GM20431 (cell line): ENCODE results near the gene ACTR8.

ENCODE experiments used
- in situ Hi-C: fragments of 300-500 bp; cut with MseI, MboI; formaldehyde crosslinking; loops from one replicate; pipeline ENCODE4 v1.15.0; 2020; ENCODE audit warnings: low sequenced_read_pairs; ENCODE audit not compliant: unreplicated experiment

Gene ACTR8

DNA sequence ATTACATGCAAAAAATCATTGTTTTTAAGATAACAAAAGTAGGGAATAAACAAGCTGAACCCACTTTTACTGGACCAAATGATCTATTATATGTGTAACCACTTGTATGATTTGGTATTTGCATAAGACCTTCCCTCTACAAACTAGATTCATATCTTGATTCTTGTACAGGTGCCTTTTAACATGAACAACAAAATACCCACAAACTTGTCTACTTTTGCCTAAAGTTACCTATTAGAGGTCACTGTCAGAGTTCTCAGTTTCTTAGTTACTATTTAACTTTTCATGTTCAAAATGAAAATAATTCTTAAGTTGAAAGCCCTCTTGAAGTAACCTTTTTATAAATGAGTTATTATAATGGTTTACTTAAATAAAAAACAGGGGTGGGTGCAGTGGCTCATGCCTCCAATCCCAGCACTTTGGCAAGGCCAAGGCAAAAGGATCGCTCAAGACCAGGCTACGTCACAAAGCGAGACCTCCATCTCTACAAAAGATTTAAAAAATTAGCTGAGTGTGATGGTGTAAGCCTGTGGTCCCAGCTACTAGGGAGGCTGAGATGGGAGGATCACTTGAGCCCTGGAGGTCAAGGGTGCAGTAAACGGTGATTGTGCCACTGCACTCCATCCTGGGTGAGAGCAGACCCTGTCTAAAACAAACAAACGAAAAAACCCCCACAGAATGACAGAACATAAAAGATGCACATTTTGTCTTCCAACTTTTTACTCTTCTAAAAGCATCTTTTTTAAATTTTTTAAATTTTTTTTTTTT lies 16.0 kb downstream of the ACTR8 start:
- in situ Hi-C loops, result no loop called here

DNA sequence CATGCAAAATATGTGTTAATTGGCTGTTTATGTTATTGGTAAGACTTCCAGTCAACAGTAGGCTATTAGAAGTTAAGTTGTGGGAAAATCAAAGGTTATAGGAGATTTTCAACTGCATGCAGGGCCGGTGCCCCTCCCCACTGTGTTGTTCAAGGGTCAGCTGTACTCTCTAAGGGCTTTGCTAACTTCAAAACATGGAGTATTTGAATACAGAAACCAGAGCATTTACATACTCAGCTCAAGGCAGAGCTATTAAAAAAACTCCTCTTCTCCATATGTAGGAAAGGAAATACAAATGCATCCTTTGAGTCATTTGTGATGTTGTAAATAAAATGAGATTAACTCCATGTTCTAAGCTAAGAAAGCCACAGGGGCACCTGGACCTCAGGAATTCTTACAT lies 18.8 kb downstream of the ACTR8 start:
- in situ Hi-C loops, result no loop called here

DNA sequence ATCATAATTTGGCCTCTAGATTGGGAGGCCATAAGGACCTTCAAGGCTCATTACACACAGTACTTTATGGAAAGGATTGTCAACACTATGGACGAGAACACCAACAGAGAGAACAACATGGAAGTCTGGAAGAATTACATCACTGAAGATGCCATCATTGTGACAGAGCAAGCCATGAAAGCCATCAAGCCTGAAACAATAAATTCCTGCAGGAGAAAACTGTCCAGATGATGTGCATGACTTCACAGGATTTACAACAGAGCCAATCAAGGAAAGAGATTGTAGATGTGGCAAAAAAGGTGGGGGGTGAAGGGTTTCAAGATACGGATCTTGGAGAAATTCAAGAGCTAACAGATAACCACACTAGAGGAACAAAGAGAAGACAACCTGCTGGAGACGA lies 19.7 kb downstream of the ACTR8 start:
- in situ Hi-C loops, result no loop called here

DNA sequence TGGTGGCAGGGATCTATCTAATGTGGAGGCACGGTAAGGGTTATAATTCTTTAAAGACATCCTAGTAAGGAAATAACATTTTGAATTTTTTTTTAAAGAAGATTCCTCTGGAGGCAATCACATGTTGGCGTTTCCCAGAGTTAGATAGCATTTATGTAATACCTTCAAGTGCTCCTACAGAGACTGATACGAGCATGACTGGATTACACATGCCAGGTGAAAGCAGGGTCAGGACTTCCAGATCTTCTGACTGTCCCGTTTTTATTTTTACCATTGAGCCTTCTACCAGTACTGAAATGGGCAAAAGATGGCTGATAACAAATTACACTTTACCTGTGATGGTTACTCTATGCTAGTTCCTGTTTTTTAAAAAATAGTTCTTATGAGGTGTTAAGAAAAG lies 21.8 kb downstream of the ACTR8 start:
- in situ Hi-C loops, result no loop called here

DNA sequence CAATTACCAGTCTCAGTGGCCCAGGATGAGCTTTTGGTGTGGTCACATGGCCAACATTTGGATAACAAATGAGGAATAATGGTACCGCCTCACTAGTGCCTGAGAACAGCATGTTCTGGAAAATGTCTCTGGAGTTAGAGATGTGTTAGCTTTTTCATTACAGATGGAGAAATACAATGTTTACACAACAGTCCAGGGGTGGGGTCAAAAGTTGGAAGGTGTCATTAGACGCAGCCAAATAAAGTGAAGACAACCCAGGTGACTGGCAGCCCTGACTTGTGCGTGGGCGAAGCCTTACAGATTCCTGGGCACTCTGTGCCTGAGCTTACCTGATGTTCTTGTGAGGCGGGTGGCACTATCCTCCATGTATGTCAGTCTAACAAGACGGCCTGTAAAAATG lies 22.8 kb downstream of the ACTR8 start:
- in situ Hi-C loops, result no loop called here

DNA sequence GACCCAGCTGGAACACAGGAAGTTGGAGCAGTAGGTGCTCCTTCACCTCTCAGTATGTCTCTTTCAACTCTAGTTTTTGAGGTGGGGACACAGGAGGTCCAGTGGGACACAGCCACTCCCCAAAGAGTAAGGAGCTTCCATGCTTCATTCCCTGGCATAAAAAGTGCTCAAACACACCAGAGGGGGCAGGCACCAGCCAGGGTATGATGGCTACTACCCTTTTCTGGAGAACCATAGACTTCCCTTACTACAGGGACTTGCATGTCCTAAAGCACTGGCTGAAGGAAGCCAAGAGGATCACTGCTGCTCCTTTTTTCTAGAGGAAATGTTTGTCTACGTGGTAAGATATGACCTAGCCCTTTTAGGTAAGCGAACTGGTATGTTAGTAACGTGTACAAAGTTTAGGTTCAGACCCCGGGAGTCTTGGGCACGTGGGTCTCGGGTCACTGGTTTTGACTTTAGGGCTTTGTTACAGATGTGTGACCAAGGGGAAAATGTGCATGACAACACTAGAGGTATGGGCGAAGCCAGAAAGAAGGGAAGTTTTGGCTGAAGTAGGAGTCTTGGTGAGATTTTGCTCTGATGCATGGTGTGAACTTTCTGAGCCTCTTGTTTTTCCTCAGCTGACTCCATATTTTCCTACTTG lies 23.7 kb downstream of the ACTR8 start:
- in situ Hi-C loops, result no loop called here

DNA sequence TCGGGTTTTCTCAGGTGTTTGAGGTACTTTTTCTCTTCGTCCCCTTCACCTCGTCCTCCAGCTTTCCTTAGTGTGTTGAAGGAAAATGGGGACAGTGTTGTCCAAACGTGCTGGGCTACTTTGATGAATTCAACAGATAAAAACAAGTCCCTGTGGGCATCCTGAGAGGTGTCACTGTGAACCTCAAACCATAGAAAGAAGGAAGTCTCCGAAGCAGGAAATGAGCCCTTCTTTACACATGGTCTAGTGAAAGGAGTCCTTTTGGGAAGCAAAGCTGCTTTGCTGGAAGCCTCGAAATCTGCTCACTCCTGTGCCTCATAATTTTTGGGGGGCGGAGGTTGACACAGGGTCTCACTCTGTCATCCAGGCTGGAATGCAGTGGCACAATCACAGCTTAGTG lies 25.0 kb downstream of the ACTR8 start:
- in situ Hi-C loops, result no loop called here

DNA sequence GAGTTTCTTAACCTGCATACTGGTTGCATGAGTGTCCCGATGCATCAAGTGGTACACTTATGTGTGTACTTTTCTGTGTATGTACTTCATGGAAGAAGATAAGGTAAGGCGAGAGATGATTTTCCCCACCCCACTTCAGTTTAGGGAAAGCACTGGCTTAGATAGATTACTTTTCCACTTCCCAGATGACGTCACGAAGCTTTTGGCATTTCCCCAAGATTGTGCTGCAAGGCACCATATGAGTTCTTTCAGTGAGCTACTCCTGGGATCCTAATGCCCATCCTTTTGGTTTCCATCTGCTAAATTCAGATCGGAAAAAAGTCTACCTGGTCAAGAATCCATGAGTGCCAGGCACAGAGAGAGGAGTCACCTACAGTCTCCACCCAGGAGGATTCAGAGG lies 31.1 kb downstream of the ACTR8 start:
- in situ Hi-C loops, result no loop called here

DNA sequence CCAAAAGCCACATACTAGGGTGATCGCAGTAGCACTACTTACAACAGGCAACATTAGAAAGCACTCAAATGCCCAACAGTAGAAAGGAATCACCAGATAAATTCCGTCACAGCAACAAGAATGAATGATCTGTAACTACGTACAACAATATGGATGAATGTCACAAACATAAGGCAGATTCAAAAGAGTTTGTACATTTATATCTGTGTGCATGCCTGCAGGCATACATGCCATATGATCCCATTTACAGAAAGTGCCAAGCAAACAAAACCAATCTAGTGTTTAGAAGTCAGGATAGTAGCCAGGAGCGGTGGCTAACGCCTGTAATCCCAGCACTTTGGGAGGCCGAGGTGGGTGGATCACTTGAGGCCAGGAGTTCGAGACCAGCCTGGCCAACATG lies 32.0 kb downstream of the ACTR8 start:
- in situ Hi-C loops, result no loop called here

DNA sequence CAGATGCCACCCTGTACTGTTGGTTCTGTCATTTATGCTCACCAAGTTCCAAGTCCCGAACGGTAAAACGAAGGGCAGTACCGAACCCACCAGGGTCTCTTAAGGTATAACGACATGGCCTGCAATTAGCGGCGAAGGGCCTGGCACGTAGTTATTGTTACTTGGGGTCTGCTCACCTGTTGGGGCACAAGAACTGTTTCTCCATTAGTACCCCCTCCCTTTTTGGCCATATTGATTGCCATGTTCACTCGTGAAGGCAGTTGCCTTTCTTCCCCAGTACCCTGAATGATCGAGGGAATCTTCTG lies 35.1 kb downstream of the ACTR8 start:
- in situ Hi-C loops, result no loop called here

DNA sequence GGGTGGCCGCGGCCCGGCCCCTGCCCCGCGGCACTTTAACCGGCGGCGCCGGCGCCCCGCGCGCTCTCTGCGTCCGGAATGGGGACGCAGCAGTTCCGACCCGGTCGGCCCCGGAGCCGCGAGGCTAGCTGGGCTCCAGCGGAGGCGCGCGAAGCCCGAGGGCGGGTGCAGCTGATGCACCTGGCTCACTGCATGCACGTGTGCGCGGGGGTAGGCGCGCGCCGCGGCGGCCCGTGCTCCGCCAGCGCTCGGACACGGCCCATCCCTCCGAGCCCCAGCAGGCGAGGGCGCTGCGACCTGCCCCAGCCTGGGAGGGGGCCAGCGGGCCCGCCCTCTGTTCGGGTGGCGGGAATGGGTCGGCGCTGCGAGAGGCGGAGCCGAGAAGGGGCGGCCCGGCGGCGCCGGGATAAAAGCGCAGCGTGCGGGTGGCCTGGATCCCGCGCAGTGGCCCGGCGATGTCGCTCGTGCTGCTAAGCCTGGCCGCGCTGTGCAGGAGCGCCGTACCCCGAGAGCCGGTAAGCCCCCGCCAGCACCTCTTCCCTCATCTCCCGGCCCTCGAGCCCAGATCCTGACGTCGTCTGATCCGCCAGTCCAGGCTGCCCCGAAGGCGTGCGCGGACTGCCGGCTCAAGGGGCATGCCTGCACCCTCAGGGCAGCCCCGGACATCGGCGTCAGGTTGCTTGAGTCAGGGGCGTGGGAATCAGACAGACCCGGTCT lies 35.7 kb downstream of the ACTR8 start, which contains the start of the genes CHDH and IL17RB:
Gene CHDH (minus strand): TSS at position 286 of the 717 bp plus-strand sequence. CDS start 22,411 bp downstream, outside the sequence.
Gene IL17RB (plus strand): TSS at position 435 of the 717 bp plus-strand sequence. CDS start 21 bp downstream, at position 456.
- in situ Hi-C loops, result no loop called here

DNA sequence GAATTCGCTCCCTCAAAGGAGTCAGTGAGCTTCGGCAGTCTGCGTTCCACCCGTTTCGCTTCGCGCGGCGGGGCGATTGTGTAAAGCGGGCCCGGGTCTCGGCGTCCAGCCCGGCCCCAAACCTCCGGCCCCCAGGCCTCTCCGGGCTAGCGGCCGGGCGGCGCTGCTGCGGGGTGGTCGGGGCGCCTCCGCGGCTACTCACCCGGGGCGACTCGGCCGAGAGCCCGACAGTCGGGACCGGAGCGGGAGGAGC lies 36.1 kb downstream of the ACTR8 start:
- in situ Hi-C loops, result no loop called here

DNA sequence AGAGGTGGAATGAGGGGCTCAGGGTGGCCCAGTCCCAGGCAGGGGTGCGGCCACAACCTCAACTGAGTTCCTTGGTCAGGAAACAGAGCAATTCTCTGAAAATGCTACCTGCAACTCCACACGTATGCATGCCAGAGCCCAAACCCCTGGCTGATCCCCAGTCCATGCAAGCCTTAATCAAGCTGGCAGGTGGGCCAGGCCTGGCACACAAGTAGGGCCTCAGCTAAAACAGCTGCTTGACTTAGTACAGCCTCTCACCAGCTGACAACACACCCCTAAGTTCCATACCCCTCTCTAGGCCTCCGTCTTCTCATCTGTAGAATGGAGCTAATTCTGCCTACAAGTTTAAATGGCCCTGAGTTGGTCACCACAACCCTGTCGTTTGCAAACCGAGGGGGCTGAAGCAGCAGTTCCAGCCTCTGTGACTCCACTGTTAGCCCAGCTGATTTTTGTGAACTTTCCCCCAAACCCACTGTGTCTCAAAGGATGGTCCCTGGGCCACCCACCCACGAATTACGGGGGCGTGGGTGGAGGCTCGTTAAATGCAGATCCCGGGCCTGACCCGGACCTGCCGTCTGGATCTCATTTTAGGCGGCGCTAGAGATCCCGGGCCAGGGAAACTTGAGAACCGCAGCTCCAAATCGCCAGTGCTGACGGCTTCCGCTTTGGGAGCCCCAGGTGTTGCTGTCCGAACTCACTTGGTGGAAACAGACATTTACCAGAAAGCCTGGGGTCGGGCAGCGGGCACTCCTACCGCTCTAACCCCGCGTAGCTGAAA lies 36.7 kb downstream of the ACTR8 start:
- in situ Hi-C loops, result no loop called here

DNA sequence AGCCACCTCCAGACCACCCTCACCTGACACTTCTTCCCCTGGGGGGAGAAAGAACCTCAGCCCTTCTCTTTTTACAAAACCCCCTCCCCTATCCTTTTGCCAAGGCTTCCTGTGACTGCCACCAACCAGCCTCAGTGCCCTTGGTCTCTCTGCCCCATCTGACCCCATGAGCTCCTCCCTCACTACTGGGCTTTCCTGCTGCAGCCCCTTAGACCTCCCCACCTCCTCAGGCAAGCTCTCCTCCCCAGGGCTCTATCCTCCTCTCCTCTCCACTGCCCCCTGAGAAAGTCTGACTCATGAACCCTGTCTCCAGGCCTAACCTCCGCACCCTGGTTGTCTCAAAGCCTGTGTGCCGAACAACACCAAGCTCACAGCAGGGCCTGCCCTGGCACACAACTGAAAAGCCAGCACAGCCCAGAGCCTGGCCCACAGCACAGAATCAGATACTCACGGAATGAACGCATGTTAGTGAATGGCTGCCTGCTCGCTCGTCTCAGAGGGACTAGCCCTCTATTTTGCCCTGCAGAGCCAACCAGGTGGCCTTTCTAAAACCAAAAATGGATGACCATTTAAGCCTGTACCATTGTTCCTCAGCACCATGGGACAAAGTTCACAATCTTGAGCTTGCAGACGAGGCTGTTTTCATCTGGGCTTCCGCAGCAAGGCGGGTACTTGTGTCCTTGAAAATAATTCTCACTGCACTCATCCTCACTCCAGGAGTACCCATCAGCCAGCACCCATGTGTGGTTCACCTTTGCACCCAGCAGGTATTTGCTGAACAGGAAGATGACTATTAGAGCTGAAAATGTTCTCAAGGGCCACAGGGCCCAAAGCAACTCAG lies 37.5 kb downstream of the ACTR8 start:
- in situ Hi-C loops, result no loop called here

DNA sequence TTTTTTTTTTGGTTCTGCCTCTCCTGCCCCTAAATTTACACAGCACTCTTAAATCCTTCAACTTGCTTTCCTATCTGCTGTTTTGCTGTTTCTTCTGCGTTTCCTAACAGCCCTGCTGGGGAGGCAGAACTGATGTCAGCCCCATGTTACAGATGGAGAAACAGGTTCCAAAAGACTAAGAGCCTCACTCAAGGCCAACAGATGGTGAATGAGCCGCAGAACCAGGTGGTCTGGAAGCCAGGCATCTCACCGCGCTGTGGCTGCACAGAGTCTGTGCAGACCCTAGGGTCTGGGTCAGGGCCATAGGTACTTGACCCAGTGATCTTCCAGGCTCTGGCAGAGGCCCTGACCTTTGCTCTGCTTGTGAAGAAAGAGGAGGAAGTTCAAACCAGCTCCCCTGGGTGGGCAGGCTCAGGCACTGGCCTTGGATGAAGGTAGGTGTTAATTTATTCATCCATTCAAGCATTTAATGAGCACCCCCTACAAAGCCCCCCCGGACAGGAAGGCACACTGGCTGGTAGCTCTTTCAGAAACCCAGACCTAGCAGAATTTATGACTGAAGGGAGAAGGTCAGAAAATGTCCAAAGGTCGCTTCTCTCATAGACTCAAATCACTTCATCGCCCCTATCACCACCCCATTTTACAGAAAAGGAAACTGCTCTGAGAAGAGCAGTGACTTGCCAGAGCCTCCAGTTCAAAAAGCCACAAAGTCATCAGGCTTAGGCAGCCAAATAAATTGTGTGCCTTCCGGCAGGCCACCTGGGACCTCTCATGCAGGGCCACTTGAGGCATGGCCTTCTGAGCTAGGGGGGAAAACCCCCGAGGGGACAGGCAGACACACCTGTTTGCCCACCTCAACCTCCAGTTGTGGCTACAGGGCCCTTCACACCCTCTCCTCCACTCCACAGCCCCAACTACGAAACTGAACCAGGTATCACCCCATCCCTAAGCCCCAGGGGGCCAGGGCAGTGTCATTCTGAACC lies 38.5 kb downstream of the ACTR8 start:
- in situ Hi-C loops, result no loop called here

DNA sequence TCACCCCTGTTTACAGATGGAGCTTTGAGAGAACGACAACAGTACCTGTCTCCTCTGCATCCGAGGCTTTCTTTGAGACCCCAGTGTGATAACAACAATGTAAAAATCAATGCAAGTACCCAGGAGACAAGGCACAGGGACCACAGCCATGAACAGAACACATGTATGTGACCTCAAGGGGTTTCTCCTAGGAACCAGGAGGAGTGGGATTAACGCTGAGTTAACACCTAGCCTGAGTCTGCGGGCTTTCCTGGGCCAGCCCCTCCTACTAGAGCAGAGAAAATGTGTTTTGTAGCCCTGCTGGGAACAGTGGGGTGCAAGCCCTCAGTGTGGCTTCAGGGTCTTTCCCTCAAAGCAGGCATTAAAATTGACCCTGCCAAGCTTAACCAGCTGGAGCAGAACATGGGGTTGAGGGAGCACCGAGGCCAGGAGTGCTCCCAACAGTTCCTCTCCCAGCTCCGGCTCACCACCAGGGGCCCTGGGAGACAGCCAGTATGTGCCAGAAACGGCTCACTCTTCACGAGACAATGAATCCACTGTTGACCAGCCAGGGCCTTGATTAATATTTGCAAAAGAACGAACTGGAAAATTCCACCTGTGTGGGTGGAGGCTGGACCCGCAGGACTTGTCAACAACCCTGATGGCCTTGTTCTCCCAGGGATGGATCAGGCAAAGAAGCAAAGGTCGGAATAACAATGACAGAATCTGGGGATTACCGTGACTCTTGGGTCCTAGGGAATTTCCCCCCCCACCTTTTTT lies 39.3 kb downstream of the ACTR8 start:
- in situ Hi-C loops, result no loop called here

DNA sequence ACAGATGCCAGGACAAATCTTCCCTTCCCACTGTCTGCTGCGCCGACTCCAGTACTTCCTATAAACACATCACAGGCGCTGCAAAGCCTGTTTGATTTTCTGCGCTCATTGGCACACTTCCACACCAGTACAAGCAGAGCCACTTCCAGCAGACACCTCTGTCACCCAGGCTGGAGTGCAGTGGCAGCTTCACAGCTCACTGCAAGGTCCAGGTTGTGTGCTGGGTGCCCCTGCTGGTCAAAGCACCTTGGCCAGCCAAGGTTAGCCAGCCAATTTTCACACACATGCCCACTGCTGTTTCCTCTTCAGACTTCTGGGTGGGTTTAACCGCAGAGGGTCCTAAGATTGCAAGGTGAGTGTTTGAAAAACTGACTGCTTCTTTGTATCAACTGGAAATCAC lies 40.7 kb downstream of the ACTR8 start:
- in situ Hi-C loops, result no loop called here

DNA sequence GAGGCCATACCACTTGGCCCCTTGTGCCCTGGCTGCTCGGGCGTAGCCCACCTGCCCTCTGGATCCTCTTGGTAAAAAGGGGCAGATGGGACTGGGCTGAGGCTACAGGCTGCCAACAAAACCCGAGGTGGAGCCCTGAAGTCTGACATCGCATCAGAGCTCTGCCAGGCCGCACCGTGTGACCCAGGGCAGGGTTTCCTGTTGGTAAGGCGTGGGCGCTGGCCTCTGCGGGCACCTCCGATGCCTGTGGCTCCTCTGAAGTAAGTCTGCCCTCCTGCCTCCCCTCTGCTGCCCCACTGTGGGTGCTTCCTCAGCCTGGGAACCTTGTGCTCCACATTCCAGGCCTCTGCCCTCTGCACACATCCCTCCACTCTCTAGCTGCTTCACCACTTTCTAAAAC lies 44.6 kb downstream of the ACTR8 start:
- in situ Hi-C loops, result no loop called here
